VCaP (cell line): ENCODE measurements around the gene MSMP.

ENCODE experiments used
- H3K27ac ChIP-seq: fragments of 450-650 bp; 2 replicates; pipeline ENCODE4 v1.5.1; 2017
- TF ChIP-seq, protein P1 (sequence below): fragments of 450-650 bp; conservative IDR thresholded peaks from 2 replicates; pipeline ENCODE4 v1.5.1; 2017; ENCODE audit warnings: mild to moderate bottlenecking, moderate library complexity

The MSMP gene

DNA sequence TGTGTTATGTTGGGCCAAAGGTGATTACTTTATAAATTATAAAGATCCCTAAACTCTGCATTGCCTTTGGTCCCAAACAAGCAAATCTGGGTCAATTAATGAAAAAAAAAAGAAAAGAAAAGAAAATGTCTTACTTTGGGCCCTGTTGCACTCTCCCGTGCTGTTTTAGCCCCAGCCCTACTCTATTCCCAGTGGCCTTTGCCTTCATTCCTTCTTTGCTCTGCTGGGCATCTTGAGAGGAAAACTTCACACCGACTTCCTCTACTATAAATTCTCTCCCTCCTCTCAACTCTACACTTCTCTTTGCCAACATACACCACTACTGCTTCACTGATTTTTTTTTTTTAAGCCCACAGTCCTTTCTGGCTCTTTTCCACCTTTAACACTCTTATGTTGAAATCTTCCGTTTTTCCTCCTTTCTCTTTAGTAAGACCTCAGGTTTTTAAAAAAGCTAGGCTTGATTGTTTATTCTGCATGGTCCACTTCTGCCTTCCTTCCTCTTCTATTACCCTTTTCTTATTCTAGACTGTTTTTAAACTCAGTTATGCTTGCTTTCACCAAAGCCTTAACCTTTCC is 4.5 kb upstream of the MSMP start:
- H3K27ac ChIP-seq, result peak overlapping the region; percentile 94
- TF ChIP-seq, protein P1, sequence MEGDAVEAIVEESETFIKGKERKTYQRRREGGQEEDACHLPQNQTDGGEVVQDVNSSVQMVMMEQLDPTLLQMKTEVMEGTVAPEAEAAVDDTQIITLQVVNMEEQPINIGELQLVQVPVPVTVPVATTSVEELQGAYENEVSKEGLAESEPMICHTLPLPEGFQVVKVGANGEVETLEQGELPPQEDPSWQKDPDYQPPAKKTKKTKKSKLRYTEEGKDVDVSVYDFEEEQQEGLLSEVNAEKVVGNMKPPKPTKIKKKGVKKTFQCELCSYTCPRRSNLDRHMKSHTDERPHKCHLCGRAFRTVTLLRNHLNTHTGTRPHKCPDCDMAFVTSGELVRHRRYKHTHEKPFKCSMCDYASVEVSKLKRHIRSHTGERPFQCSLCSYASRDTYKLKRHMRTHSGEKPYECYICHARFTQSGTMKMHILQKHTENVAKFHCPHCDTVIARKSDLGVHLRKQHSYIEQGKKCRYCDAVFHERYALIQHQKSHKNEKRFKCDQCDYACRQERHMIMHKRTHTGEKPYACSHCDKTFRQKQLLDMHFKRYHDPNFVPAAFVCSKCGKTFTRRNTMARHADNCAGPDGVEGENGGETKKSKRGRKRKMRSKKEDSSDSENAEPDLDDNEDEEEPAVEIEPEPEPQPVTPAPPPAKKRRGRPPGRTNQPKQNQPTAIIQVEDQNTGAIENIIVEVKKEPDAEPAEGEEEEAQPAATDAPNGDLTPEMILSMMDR, result no peak

DNA sequence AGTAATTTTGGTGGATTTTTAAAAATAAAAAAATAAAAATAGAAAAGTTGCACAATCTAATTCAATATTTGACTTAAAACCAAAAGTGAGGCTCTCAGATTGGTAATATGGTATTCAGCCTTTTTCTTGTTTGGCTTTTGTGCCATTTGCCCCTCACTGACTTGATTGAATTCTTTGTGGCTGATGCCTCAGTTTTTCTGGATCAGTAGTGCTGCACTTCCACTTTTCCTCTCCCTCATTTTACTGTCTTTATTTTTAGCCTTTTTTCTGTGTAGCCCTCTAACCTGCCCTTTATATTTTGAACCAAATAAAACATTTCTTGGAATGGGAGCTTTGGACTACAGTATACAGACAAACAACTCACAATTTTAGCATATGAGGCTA is 3.8 kb upstream of the MSMP start:
- peak overlapping the region; percentile 94 for H3K27ac ChIP-seq
- TF ChIP-seq, protein P1, result no peak

DNA sequence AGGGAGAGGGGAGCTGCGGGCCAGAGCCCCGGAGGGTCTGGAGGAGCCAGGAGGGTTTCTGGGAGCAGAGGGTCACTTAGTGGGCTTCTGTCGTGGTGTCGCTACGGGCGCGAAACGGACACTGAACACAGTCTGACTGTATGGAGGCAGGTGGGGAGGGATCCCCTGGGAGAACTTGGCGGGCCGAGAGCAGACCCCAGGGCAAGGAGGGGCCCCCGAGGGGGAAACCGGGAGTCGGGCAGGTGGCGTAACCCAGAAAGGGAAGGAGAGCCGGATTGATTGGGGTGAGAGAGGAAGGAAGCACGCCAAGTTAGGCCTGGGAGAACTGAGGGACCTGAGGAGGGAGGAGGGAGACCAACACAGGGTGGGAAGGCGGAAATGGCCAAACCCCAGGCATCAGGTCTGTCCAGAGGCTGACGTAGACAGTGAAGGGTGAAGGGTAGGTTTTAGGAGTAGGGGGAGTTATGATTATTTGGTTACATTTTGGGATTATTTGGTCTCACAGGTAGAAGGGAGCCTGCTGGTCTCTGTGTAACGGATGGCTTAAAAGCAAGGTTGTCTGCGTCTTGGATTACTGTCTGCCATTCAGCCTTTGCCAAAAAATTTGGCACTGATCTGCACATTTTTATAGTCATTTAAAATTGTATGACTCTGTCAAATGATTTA is 3.3 kb upstream of the MSMP start:
- TF ChIP-seq, protein P1, result no peak
- H3K27ac ChIP-seq, result peak overlapping the region; percentile 94

DNA sequence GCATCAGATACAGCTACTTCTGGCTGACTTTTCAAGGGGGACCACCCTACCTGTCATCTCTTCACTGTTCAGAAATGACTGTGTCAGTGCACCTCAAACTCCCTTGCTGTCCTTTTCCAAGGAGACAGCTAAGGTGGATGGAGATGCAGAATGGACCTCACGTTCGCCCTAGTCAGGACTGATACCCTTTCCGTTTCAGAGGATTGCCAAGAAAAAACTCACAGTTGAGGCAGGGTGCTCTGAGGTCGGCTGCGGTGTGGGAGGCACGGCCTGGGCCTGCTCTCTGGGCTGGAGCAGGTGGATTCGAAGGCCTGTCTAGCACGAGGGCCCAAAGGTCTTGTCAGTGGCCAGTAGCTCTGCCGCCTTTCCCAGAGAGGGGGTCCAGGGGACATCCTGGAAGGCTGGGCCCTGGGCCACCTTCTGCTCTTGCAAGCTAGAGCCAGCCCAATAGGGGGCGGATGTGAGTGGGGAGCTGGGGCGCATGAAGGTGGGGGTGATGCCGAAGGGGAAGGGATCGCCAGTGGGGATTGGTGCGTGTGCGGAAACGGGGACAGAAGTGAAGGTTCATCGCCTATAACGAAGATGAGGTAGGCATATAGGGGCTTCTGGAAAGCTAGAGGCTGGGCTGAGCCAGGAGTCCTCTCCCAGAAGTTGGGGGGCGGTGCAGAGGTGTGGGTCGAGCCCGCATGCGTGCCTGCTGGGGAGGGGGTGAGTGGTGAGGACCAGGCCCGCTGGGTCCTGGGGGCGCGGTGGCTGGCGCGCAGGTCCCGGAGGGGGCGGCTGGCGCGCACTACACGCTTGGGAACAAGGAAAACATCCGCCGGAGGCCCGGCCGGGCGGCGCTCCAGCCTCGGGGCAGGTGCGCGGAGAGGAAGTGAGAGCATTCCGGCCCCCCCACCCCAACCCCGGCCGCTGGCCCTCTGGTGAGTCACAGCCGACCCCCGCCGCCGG is 2.5 kb upstream of the MSMP start:
- peak overlapping the region; percentile 94 for H3K27ac ChIP-seq
- TF ChIP-seq, protein P1, result peak; percentile 67

DNA sequence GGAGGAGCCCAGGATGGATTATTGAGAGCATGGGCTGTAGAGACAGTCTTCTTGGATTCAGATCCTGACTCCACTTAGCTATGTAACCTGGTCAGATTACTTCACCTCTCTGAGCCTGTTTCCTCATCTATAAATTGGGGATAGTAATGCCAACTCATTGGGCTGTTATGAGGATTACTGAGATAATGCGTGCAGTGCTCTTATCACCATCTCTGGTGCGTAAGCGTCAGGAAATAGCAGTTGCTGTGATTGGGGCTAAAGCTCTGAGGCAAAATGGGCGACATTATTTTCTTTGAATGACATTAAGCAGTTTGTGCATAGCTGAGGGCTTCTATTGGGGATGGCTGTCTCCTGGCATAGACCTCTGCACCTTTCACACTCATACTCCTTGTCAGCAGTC is 995 bp upstream of the MSMP start:
- TF ChIP-seq, protein P1, result no peak
- H3K27ac ChIP-seq, result no peak overlapping the region

DNA sequence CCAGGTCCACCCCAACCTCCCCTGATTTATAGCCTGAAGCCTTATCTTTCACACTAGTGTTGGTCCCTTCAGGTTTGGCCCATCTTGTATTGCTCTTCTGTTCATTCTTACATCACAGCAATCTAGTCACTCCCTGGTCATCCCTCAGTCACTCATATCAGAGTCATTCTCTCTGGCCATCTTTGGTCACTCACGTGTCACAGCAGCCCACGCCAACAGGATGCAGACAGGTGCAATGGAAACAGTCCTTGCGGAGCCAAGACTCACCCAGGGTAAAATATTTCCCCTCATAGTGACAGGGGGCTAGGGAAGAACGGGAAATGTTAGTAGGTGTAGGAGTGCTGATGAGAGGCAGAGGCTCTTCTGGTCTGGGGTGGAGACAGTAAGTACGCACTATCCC is 610 bp downstream of the MSMP start:
- TF ChIP-seq, protein P1, result no peak
- no peak overlapping the region for H3K27ac ChIP-seq

DNA sequence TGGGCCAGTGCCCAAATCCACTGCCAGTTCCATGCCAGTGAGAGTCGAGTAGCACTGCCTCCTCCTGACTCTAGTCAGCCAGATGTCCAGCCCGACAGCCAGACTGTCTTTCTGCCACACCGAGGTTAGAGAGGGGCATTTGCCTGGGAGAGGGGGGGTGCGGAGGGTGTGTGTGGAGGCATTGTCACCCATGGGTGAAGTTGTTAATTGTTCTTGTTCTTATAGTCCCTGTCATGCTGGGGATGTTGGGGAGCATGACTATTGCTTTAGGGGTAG is 3.9 kb downstream of the MSMP start:
- peak overlapping the region; percentile 96 for H3K27ac ChIP-seq
- TF ChIP-seq, protein P1, result no peak
